SW 1271 (cell line): Measurements from ENCODE around the gene SHANK1.

Experiments used
- DNase-seq, 2 experiments: peaks; one replicate each; lab custom pipeline; 2025; lab: John Stamatoyannopoulos, UW

Gene SHANK1

GRCh38 chr19:50728084-50728737, 8.6 kb upstream of the SHANK1 start:
- no peak for DNase-seq

DNA sequence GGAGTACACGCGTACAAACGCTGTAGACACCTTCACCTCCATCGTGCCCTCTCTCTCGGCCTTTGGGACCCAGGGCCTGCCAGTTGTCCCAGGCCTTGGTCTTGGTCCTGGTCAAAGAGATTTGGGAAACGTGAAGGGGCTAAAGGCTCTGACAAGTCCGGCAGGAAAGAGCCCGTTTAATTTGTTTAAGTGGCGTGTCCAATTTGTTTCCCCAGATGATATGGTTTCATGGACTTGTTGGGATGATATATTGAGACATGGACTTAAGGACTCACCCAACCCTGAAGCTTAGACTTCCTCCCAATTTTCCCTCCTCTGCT, 6.3 kb upstream of the SHANK1 start:
- no peak for DNase-seq

DNA sequence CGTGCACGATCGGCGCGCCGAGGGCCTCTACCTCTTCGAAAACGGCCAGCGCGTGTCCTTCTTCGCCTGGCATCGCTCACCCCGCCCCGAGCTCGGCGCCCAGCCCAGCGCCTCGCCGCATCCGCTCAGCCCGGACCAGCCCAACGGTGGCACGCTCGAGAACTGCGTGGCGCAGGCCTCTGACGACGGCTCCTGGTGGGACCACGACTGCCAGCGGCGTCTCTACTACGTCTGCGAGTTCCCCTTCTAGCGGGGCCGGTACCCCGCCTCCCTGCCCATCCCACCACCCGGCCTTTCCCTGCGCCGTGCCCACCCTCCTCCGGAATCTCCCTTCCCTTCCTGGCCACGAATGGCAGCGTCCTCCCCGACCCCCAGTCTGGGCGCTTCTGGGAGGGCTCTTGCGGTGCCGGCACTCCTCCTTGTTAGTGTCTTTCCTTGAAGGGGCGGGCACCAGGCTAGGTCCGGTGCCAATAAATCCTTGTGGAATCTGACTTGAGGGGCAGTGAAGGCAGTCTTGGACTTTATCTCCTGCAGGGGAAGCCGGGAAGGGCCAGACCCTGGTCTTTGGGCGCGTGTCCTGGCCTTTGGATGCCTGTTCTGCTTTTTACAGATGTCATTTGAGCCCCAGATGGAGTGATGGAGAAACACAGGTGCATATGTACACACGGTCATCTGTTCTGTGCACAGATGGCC, 5.8 kb upstream of the SHANK1 start:
- peak in 1 of 2 experiments; percentile 68 for DNase-seq

DNA sequence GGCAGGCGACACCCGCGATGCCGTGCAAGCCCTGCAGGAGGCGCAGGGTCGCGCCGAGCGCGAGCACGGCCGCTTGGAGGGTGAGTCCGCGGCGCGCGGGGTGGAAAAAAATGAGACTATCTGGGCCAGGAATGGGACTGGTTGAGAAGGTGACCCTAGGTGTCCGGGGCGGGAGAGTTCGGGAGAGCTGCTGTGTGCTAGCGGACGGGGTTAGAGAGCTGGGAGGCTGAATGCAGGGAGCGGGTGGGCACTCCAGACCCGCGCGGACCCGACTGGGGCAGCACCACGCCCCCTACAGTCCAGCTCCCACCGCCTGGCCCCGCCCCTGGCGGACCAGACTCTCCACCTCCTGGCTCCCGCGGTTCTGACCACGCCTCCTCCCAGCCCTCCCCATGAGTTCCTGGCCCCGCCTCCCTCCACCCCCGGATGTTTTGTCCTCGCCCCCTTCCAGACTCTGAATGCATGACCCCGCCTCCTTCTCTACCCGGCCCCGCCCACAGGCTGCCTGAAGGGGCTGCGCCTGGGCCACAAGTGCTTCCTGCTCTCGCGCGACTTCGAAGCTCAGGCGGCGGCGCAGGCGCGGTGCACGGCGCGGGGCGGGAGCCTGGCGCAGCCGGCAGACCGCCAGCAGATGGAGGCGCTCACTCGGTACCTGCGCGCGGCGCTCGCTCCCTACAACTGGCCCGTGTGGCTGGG, 5.1 kb upstream of the SHANK1 start:
- peak; percentile 90 to 95 for DNase-seq

GRCh38 chr19:50723735-50724521, 4.3 kb upstream of the SHANK1 start:
- no peak for DNase-seq

GRCh38 chr19:50723069-50723468, 3.5 kb upstream of the SHANK1 start, which contains the start of gene CLEC11A:
Gene CLEC11A, plus strand, starts transcription at chr19:50723364. Its CDS starts 162 bp downstream, at chr19:50723526.
- no peak for DNase-seq

GRCh38 chr19:50722201-50723013, 2.8 kb upstream of the SHANK1 start:
- no peak for DNase-seq

GRCh38 chr19:50721441-50722137, 2.0 kb upstream of the SHANK1 start:
- no peak for DNase-seq

GRCh38 chr19:50720921-50721381, 1.3 kb upstream of the SHANK1 start:
- DNase-seq, result no peak

DNA sequence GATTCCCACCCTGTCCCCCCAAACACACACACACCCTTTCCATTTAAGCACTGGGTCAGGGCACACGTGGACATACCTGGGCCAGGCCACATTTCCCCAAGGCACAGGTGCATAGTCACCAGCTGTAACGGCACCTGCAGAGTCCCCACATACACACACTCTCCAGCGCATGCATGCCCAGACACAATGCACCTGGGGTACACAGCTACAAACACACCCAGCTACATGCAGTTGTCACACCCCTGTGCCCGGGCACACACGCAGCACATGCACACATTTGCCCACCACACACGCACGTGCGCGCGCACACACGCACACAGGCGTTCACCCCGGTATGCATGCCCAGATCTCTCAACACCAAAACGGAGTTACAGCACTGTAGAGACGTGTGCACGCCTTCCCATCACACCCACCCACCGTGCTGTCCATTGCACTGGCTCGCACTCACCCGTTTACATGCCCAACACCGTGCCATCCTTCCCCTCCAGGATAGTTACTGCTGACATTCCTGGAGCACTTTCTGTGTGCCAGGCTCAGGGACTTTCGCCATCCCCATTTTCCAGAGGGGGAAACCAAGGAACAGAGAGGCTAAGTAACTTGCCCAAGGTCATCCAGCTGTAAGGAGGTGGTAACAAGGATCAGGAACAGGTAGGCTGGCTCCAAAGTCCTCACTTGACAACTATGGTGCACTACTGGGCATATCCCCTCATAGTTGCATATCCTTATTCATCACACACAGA, 749 bp upstream of the SHANK1 start:
- DNase-seq, result no peak

DNA sequence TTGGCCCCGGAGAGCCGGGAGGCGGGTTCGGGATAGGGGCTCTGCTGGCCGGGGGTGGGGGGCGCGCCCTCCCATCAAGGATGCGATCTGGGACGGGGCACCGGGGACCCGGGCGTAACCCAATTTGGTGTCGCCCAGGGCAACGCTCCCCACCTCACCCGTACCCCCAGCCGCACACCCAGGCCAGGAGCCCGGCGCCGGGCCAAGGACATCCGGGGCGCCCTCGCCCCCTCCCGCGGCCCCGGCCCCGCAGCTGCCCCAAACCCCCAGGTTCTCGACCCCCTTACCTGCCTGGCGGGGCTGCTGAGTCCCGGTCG, 525 bp downstream of the SHANK1 start:
- no peak for DNase-seq

DNA sequence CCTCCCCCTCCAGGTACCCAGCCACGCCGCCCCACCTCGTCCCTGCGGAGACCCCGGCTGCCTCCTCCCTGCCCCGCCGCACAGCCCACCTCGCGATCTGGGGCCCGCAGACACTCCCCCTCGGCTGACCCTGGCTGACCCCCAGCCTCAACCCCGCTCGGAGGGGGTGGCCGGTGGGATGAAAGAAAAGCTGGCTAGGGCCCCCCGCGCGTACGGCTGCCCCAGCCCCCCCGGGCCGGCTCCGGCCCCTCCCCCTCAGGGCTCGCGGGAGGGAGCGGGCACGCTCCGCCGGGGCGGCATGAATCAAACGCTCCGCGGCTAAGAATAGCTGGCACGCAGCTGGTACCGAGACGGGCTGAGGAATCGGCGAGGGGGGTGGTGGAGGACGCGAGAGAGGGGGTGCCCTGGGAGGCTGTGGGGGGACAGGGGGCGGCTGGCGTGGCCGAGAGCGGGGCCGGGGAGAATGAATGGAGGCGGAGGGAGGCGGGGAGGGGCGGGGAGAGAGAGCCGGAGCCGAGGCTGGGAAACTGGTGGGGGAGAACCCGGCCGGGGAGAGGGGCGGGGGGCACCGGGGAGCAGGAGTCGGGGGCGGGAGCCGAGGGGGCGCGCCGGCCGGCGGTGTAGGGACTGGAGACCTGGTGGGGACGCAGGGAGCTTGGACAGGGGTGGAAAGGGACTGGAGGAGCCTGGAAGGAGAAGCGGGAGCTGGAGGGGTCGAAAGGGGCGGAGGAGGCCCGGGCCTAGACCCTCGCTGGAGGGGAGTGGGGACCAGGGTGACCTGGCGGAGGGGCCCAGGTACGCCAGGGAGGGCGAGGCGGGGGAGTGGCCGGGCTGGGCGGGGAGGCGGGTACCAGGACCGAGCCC, 1.1 kb downstream of the SHANK1 start:
- DNase-seq, result no peak

DNA sequence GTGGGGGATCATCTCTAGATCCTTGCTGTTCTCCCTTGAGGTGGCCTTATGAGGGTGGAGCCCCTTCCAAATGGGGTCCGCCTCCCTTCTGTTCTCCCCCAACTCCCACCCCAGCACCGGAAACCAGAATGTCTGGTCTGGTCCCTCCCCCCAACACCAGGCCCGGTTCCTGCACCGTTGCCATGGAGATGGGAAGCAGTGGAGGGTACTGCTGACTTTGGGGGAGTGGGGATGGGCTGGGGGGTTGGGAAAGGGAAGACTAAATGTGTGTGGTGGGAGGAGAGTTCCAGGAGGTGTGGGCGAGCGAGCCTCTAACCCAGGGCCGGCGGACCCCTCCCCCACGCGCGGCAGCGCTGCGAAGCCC, 1.7 kb downstream of the SHANK1 start:
- no peak for DNase-seq

DNA sequence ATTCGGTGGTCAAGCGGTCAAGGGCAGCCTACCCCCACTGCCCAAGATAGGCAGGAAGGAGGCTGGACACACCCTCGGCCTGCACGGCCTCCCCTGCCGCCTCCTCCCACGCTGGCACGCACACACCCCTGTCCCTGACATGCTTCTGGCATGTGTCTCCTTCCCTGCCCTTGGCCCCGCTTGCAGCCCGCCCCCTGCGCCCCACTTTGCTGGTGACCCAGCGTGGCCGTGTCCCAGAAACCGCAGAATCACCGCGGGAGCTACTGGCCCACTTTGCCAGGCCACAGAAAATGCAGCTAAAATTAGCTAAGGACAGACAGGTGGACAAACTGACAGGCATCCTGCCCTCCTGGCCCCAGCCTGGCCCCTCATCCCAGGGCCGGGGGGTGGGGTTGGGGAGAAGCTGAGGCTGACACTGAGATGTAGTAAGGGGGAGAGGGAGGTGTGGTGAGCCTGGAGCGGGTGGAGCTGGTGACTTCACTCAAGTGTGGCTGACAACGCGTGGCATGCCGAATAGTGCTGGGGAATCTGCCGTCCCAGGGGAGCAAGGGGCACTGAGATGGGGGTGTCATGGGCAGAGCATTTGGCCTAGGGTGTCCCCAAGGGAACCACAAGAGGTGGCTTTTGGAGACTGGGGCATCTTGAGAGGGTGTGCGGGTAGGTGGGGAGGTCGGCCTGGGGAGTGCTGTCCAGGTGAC, 2.4 kb downstream of the SHANK1 start:
- DNase-seq, result no peak

GRCh38 chr19:50716178-50717025, 3.2 kb downstream of the SHANK1 start:
- no peak for DNase-seq

DNA sequence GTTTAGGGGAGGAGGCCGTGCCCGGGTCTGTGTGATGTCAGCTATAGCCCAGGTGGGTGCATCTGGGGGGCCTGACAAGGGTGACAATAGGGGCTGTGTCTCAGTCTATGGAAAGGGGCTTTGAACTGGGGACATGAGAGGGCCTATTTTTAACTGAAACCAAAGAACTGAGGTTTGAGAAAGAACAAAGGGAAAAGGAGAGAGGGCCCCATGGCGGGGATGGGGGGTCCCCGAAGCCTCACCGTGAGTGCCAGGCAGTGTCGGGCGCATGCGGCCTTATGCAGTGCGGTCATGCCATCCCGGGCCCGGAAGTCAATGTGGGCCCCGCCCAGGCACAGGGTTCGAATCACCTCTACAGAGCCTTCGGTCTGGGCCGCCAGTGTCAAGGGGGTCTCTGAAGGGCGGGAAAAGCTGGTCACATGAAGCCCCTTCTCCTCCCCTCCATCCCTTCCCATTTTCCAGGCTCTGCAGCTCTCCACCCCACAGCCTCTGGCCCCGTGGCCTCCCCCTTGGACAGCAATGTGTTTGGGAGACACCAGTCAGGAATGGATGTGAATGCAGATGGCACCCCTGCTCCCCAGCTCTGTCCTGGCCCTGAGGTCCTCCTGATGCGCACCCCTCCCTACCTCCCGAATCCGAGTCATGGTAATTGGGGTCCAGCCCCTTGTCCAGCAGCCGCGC, 5.9 kb downstream of the SHANK1 start:
- DNase-seq, result no peak

GRCh38 chr19:50712833-50713232, 6.8 kb downstream of the SHANK1 start:
- DNase-seq, result no peak
